ENCODE results near the gene CMTR1. TPM values are rescaled to one million over a fixed set of nuclear protein-coding genes. Genes with fewer than 3 reads are reported as not detected.
A peak's percentile ranks its signal among the peaks of the same experiment; 100 is the strongest.
"Not testable (repeated sequence)": the region's sequence is repeated elsewhere in the genome, so short reads cannot be mapped to it uniquely, and the experiment has no call there.

Gene CMTR1
- total RNA-seq, 1 donor from 2014 or later, result 33.6 TPM

DNA sequence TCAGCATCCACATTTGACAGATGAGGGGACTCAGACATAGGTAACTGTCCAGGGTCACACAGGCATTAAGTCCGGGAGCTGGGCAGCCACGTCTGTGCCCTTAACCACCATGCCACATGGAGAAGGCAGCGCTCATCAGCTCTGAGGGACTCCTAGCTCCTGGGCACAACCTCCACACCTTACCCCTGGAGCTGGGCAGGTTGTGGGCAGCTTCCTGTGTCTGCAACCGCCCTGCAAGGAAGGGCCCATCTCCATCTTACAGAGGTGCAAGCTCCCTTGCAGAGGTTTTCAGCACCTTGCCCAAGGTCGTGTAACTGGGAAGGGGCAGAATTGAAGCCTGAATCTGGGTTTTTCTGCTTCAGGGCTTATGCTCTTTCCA lies 58.8 kb downstream of the CMTR1 start:
- DNase-seq (ENCODE audit: low spot score), result no peak

DNA sequence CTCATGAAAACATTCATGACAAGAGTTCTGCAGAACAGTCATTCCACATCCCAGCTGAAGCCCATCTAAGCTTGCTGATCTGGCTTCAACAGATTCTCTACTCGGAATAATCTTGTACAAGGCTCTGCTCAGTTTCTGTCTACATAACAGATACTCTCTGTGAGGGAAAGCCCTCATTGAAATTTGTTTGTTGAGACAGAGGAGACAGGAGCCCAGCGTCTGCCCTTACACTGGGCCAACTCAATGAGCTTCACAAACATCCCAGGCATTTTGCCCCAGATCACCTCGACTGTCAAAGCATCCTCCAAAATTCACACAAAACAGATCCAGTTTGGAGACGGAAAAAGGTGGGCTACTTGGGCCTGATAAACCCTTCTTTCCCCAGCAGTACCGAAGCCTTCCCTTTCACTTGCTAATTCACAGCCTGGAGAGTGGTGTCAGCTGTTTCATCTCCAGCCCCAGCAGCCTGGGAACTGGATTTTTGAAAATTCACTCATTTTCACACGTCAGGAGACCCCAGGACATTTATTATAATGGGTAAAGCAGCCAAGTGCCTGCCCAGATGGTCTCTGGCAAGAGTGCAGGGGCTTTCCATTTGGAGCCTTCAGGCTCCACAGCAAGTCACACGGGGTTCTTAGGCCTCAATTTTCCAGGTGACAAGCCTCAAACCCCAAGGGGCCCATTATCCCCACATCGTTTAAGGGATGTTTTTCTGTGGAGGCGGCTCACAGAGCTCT lies 59.4 kb downstream of the CMTR1 start:
- DNase-seq (ENCODE audit: low spot score), result no peak

DNA sequence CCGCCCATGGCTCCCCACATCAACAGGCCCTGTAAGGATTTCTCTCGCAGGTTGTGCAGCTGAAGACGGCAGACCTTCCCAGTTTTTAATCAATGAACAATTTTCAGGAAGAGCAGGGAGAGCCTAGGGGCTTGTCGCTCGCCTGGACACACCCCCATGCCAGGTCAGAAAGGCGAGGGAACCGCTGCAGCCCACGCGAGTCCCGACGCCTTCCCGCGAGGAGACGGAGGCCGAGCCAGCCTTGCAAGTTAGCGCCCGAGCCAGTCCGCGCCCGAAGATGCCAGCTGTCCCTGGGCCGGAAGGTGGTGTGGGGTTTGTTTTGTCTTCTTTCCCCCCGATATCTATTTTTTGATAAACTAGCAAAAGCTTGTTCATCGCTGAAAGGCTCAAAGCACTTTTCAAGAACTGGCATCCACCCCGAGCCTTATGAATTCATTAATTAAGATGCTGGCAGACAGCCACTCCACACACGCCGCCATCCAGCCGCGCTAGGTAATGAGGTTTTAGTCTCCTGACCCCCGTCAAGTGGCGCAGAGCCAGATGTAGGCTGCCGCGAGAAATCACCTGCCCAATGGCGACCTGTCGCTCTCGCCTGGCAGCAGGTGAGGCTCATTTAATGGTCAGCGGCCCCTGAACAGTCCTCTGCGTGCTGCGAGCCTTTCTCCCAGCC lies 60.1 kb downstream of the CMTR1 start:
- no peak for DNase-seq (ENCODE audit: low spot score)

DNA sequence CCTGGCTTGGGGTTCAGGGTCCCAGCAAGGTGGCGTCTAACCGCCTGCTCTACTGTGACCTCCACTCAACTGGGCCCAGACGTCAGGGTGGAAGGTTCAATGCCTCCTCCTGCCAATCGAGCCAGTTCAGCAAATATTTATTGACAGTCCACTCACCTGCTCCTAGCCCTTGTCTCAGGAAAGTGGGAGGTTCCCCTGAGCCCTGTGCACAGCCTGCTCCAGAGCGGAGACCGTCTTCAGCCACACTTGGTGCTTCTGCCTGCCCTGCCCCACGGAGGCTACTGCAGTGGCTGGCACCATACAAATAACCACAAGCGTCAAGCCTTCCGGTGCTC lies 60.6 kb downstream of the CMTR1 start:
- DNase-seq (ENCODE audit: low spot score), result no peak

DNA sequence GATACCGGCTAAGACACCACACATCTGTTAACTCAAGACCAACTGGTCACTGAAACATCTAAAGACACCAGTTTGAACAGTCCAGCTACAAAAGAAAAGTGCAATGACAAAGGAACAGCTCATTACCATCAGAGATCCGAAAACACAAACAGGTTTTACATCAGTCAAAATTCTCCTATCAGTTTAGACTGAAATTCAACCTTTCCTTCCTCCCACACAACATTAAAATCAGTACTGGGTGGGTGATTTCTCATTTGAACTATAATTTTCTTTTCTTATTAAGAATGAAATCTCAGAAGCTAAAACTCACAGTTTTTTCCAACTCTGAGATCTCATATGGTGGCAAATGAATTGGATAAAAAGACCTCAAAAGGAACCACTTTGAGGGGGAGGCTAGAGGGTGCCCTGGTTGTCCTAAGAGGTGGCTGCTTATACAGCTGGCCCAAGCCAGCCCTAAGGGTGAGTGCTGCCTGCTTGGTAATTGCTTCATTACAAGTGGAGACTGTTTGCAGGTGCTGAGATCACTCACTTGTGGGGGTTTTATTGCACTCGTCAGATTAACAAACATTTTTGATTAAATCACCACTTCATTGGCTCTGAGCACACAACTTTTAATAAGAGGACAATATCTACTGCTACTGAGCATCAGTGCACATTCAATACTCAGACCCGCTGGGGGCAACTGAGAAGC lies 62.4 kb downstream of the CMTR1 start:
- DNase-seq (ENCODE audit: low spot score), result no peak

DNA sequence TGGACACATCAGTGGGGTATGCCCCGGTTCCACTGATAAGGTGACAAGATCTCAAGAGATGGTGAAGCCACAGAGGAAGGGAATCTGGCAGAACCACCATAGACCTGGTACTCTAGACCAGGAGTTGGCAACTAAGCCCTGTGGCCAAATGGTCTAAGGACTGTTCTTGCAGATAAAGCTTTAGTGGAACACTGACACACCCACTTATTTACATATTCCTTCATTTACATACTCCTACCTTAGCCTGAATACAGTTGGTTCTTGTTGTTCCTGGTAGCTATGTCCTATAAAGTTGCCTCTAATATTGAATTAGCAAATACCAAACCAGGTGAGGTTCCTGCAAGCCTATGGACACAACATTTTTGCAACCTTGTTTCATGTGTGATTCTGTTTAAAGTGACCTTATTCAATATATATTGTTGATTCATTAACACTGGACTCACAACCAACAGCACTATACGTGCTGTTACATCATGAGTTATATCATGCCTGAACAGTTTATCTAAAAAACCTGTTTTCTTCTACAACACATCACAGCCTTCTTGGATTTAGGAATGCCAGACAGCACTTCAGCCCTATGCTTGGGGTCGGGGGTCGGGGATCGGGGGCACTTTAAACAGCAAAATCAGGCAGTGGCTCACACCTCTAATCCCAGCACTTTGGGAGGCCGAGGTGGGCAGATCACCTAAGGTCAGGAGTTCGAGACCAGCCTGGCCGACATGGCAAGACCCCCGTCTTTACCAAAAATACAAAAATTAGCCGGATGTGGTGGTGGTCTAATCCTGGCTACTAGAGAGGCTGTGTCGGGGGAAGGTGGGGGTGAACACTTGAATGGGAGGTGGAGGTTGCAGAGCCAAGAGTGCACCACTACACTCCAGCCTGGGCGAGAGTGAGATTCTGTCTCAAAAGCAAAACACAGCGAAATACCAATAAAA lies 64.2 kb downstream of the CMTR1 start:
- no peak for DNase-seq (ENCODE audit: low spot score)

DNA sequence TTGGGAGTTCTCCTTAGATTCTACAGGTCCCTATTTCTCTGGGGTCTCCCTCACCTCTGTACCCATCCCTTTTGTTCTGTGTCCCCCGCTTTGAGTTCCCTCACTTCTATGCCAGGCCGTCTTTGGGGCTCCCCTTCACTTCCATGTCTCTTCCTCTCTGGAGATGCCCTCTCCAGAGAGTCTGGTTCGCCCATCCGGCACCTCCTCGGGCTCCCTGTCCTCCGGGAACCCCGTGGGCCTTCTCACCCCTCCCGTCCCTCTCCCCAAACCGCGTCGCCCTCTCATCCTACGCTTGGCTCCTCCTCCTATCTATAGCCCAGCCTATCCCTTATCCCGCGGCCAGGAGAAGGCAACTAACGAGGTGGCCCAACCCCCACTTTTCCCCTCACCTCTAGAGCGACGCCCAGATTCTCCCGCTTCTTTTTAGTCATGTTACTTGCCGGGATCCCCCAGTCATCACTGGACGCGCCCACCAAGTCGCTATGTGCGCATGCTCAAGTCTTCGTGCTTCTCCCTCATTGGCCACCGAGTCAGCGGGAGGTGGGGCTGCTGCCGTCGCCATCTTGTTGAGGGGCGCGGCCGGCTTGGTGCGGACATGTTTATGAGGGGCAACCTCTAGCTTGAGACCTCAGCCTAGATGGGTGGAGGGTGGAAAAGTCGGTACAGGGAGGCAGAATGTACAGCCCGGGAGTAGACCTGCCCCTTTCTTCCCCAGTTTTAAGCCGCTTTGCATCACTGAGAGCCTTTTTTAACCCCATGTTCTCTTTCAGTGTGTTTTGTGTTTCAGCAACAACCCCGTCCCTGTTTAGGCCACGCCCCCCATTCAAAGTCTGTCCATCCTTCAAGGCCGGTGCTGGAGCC lies 66.6 kb downstream of the CMTR1 start, which contains the start of gene CCDC167:
Gene CCDC167, minus strand, starts transcription at position 461 of the 861 bp plus-strand sequence. Its CDS starts 30 bp downstream, at position 431.
- peak; percentile 94 for DNase-seq (ENCODE audit: low spot score)

DNA sequence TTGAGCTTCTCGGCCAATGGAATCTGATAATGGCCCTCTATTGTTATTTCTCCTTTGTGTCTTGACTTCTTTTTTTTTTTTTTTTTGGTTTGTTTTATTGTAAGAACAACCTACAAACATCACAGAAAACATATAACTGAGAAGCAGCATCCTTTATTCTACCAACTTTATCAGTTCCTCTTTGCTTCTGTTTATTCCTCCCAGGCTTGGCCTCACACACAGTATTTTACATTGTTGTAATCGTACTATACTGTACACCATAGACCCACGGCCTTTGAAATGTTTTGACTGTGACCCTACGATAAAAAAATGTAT lies 67.2 kb downstream of the CMTR1 start:
- DNase-seq (ENCODE audit: low spot score), result no peak

DNA sequence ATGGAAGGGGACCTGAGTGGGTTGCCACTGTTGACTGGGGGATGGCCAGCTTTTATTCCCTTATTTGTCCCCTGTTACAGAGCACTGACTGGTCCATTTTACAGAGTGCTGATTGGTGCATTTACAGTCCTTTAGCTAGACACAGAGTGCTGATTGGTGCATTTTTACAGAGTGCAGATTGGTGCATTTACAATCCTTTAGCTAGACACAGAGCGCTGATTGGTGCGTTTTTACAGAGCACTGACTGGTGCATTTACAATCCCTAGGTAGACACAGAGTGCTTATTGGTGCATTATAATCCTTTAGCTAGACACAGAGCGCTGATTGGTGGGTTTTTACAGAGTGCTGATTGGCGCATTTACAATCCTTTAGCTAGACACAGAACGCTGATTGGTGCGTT lies 67.9 kb downstream of the CMTR1 start:
- DNase-seq (ENCODE audit: low spot score), result not testable (repeated sequence)

DNA sequence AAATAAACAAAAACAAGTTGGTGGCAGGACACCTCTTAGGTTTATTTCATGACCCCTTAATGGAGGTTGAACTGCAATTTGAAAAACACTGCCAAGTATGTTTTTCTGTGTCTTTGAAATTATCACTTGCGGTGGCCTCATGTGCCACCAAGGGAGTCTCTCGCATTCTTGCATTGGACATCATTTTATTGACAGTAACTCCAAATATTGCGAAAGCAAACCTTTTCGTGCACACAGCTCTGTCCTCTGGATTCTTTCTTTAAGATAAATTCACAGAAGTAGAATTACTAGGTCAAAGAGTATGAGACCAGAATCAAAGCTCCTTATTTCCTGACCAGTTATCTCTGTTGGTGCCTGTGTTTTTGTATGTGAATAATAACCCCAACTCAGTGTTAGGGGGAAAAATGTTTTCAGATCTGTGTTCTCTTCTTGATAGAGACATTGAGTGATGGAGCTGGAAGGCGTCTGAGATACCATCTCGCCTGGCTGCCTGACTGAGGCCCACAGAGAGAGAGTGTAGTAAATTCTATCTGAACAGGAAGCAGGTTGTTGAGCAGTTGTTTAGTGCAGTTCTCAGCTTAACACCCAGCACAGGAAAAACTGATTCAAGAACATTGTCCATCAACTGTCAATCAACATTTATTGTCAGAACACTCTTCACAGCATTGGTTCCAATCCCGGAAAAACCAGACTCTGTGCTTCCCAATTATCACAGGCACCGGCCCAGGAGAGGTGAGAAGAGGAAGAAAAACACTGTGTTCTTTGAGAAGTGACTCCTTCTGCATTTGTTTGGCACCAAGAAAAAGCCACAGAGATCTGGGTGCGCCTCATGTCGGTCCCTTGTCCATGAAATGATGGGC lies 68.8 kb downstream of the CMTR1 start:
- DNase-seq (ENCODE audit: low spot score), result no peak

DNA sequence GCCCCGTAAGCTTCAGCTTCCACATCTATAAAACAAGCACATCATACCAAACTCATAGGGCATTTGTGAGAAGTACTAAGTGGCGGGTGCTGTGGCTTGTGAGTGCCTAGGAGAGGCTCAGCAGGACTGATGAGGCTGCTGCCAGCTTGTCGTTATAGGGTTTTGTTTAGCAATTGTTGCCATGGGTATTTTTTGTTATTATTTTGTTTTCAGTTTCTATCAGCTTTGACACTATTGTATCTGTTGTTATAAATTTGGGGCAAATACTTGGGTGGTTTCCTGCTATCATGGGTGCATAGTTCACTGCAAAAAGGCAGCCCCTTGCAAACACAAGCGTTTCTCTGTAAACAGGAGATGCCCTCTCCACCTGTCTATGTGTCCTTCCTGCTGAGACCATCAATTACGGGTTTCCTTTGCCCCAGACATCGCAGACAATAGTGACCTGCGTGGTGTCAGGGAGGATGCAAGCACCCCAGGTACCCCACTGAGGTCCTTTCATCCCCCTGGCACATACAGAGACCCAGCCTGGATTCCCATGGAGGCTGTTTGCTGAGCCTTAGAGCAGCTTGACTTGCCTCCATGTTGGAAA lies 69.8 kb downstream of the CMTR1 start:
- DNase-seq (ENCODE audit: low spot score), result no peak

DNA sequence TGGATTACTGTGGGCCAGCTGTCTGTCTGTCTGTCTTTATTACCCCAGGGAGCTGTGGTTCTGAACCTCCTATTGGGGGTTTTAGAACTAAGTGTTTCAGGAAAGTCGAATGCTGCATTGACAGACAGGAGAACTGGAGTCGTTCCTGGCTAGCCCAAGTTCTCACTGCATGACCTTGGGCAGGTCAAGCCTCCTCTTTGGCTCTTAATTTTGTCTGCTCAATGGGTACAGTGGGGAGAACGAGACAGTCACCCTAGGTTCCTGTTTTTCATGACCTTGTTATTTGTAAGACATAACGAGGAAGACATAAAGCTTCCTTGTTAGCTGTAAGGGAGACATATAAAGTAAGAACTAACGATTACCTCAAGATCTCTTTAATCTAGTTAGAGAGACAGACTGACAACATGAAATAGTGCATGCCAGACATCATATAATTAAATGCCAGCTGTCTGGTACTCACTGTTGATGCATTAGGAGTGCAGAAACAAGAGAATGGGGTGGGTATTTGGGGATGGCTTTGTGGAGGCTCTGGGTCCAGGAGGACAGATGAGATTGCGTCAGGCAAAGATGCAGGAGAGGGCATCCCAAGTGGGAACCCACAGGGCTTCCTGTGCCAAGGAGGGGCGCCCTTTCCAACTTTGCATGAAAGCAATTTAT lies 70.4 kb downstream of the CMTR1 start:
- no peak for DNase-seq (ENCODE audit: low spot score)

DNA sequence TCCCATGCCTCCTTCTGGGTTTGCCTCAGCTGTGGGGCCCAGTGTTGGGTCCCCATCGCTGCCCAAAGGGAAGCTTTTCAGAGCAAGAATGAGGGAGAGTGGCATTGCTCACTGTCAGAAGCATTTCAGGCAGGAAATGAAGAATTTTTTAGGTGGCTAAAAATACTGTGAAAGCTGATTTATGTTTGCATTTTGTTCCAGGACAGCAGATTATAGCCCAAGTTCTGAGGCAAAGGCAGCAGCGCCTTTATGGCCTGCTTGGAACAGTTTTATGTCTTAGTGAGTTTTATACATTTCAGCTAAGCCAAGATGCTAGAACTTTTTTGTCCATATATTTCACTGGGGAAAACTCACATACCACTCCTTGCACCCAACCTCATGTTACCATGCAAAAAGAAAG lies 71.0 kb downstream of the CMTR1 start:
- no peak for DNase-seq (ENCODE audit: low spot score)

DNA sequence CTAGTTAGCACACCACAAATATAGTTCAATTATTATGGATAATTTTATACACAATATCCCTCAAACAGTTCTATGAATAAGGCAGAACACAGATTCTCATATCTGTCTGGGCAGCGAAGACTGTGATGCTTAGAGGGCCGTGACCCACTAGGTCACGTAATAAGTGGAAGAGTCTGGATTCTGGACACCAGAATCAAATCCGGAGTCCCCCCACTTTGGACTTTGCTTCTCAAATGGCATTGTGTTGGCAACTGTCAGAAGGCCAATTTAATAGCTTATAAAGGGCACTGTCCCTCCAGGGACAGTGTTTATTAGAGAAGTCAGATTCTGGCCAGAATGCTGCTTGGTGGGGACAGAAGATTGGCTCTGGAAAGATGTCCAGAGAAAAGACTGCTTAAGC lies 73.5 kb downstream of the CMTR1 start:
- DNase-seq (ENCODE audit: low spot score), result no peak

DNA sequence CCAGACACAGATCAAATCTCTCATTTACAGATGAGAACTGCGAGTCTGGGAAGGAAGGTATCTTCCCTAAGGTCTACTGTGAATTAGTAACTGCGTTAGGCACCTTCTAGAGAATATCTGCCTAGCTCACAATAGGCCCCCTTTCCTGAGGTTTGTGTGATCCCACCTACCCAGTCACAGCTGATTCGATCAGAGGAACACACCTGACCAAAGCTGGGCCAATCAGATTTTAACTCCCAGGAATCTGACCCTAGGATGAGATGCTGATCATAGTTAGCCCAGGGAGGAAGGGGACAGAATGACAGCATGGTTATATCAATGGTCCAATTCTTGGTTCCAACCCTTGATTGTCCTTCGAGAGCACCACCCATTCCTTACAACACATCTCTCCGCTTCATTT lies 74.1 kb downstream of the CMTR1 start:
- DNase-seq (ENCODE audit: low spot score), result no peak

DNA sequence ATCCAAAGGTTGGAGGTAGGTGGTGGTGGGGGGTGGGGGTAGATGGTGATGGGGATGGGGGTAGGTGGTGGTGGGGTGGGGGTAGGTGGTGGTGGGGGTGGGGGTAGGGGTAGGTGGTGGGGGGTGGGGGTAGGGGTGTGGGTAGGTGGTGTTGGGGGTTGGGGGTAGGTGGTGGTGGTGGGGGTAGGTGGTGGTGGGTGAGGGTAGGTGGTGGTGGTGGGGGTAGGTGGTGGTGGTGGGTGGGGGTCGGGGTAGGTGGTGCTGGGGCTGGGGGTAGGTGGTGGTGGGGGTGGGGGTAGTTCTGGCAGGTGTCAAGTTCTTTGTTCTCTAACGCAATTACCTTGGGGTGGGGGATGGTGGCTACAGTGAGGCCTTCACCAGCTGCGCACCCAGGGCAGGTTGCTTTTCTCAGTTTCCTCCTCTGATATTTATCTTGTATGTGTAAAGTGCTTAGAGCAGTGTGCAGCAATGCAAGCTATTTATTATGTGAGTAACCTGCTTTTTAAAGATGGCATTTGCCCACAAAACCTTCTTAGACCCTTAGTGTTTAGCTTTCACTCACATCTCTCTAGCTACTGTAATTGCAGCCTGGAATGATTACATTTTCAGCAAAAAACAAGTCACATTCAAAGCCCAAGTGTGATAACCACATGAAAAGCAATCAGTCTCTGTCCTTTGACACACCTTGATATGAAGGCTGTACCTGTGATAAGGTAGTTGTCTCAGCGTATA lies 74.8 kb downstream of the CMTR1 start:
- no peak for DNase-seq (ENCODE audit: low spot score)

DNA sequence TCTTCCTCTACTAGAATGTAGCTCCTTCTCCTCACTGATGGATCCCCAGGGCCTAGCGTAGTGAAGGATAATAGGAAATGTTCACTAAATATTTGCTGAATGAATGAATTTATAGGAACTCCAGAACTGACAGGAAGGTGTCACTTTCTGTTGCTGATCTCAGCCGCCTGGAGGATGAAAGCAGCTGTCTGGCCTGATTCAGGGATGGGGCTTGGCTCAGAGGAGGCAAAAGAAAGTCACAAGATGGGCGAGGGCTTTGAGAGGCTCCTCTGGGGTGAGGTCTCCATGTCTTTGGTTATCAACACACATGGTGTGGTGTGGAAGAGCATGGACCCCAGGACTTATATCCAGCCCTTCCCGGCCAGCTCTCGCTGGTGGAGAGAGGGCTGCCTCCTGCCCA lies 78.2 kb downstream of the CMTR1 start:
- no peak for DNase-seq (ENCODE audit: low spot score)

DNA sequence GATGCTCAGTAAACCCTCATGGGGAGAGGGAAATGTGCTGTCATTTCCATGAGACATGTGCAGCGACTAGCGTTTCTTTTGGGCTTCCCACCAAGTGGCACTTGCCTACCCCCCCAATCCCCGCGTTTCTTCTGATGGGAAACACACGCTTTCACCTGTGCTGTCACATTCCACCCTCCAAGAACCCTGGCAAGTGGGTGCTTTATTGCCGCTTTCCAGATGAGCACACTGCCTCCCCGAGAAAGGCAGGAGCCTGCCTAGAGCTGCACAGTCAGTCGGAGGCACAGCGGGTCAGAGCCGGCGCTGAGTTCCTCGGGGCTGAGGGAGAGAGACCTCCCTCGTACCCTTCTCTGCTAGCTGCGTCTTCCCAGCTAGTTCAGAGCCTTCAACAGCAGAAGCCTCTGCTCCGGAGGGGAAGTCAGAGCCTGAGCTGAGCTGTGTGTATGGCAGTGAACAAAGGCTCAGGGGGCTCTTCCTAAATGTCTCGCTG lies 78.9 kb downstream of the CMTR1 start:
- no peak for DNase-seq (ENCODE audit: low spot score)
